MM.1S (cell line): ENCODE results near the gene PTBP2.

Experiments
- EZH2 ChIP-seq: fragments of 300-600 bp; sonication (generic); optimal IDR thresholded peaks from 2 replicates; pipeline ENCODE3; 2017; ENCODE audit warnings: low read depth, mild to moderate bottlenecking, antibody characterized with exemption, low read length, mixed read lengths
- TF ChIP-seq, protein P1 (sequence below): fragments of 300-600 bp; sonication (generic); IDR thresholded peaks from 2 replicates; pipeline ENCODE4 v1.5.1; 2016; ENCODE audit warnings: antibody characterized with exemption, low read length, mixed read lengths

DNA sequence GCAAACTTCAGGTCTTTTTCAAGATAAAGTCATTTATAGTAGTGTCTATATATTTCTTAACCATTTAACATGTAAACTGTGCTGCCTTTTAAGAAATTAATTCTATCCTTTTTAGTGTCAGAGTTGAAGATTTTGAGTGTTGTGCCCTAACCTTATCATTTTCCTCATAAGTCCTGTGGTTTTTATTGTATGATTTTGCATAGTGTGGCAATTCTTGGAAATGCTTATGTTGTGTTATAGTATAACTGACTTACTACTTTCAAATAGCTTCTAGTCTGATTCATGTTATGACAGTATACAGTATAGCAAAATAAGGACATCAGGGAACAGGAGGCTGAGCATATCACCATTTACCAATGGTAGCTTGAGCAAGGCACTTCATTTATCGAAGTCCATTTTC is 99.1 kb downstream of the PTBP2 start:
- TF ChIP-seq, protein P1, sequence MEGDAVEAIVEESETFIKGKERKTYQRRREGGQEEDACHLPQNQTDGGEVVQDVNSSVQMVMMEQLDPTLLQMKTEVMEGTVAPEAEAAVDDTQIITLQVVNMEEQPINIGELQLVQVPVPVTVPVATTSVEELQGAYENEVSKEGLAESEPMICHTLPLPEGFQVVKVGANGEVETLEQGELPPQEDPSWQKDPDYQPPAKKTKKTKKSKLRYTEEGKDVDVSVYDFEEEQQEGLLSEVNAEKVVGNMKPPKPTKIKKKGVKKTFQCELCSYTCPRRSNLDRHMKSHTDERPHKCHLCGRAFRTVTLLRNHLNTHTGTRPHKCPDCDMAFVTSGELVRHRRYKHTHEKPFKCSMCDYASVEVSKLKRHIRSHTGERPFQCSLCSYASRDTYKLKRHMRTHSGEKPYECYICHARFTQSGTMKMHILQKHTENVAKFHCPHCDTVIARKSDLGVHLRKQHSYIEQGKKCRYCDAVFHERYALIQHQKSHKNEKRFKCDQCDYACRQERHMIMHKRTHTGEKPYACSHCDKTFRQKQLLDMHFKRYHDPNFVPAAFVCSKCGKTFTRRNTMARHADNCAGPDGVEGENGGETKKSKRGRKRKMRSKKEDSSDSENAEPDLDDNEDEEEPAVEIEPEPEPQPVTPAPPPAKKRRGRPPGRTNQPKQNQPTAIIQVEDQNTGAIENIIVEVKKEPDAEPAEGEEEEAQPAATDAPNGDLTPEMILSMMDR, result no peak
- no peak for TF ChIP-seq EZH2
